Right atrium auricular region (tissue), 2 donors: ENCODE results near the gene UBE4B. TPM values are rescaled to one million over a fixed set of nuclear protein-coding genes. Genes with fewer than 3 reads are reported as not detected.
"Not testable (repeated sequence)": the region's sequence is repeated elsewhere in the genome, so short reads cannot be mapped to it uniquely, and the experiment has no call there.

ENCODE experiments used
- DNase-seq: peaks from one replicate; pipeline ENCODE4 v3.0.0-alpha.2; 2019; ENCODE audit warnings: low spot score
- H3K27ac ChIP-seq, 2 donors: fragments of 200-600 bp; sonication (generic); 1 replicate in 1 of 2; 2 replicates in 1 of 2; pipeline ENCODE4 v1.5.1; 2016 to 2019
- H3K27me3 ChIP-seq, 2 donors: fragments of 200-600 bp; sonication (generic); one replicate each; pipeline versions ENCODE4 v1.5.1 to v1.6.0; 2017 to 2019
- H3K36me3 ChIP-seq: fragments of 200-600 bp; sonication (generic); one replicate; pipeline ENCODE4 v1.5.1; 2016
- H3K4me1 ChIP-seq, 2 donors: fragments of 200-600 bp; sonication (generic); one replicate each; pipeline versions ENCODE4 v1.5.1 to v1.6.0; 2017 to 2019
- H3K4me3 ChIP-seq, 2 donors: fragments of 200-600 bp; sonication (generic); 1 replicate in 1 of 2; 2 replicates in 1 of 2; pipeline ENCODE4 v1.5.1; 2017 to 2019; ENCODE audit warnings: mild to moderate bottlenecking in 1 of 2, moderate library complexity in 1 of 2
- H3K9me3 ChIP-seq, 2 donors: fragments of 200-600 bp; sonication (generic); one replicate each; pipeline ENCODE4 v1.5.1; 2019
- total RNA-seq, 2 donors: library from RNA; depleted of rRNA; stranded (reverse); fragments of >200 nt; gene quantifications; one replicate each; pipeline ENCODE4 v1.1.0, GENCODE V29; 2016
- TF ChIP-seq, protein P1 (sequence below), 2 donors: fragments of 200-600 bp; sonication (generic); IDR thresholded peaks; one replicate each; pipeline ENCODE4 v1.5.1; 2019; ENCODE audit warnings: antibody characterized with exemption in 2 of 2

Gene UBE4B
- total RNA-seq, 2 donors from 2014 or later, result 50.2 to 71.3 TPM

DNA sequence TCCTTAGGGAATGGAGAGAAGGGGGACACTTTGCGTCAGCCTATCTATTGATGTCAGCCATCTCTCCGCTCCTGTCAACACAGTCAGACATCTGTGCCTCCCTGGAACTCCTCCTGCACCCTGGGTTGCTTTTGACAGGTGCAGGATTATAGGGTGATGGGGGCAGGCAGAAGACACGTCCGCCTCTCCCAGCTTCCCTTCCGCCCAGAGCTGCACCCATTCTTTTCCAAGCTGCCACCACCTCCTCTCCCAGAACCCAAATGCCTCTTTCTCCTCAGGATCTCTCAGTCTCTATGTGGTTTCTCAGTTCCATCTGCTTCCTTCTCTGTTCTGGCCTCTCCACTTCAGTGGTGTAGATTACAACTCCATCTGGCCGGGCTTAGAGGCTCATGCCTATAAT is 160.5 kb downstream of the UBE4B start:
- DNase-seq, result no peak
- Histone ChIP-seq H3K9me3 (peaks cover 0 to under 1% of the 10 kb centered on the region in 2 donors), H3K27me3 (no peaks in the 10 kb centered on the region), H3K4me1 (no peaks in the 10 kb centered on the region), H3K36me3 (no peaks in the 10 kb centered on the region), H3K27ac (no peak overlapping the region), H3K4me3 (no peak overlapping the region)
- TF ChIP-seq, protein P1, sequence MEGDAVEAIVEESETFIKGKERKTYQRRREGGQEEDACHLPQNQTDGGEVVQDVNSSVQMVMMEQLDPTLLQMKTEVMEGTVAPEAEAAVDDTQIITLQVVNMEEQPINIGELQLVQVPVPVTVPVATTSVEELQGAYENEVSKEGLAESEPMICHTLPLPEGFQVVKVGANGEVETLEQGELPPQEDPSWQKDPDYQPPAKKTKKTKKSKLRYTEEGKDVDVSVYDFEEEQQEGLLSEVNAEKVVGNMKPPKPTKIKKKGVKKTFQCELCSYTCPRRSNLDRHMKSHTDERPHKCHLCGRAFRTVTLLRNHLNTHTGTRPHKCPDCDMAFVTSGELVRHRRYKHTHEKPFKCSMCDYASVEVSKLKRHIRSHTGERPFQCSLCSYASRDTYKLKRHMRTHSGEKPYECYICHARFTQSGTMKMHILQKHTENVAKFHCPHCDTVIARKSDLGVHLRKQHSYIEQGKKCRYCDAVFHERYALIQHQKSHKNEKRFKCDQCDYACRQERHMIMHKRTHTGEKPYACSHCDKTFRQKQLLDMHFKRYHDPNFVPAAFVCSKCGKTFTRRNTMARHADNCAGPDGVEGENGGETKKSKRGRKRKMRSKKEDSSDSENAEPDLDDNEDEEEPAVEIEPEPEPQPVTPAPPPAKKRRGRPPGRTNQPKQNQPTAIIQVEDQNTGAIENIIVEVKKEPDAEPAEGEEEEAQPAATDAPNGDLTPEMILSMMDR (IDR thresholded peaks at IDR 0.05), result no peak

GRCh38 chr1:10195570-10195969 is 162.8 kb downstream of the UBE4B start:
- no peak for DNase-seq
- TF ChIP-seq, protein P1 (IDR thresholded peaks at IDR 0.05), result no peak
- Histone ChIP-seq H3K36me3 (no peaks in the 10 kb centered on the region), H3K27ac (no peak overlapping the region), H3K9me3 (no peaks in the 10 kb centered on the region), H3K4me3 (no peak overlapping the region), H3K4me1 (no peaks in the 10 kb centered on the region), H3K27me3 (no peaks in the 10 kb centered on the region)

GRCh38 chr1:10196976-10197375 is 164.2 kb downstream of the UBE4B start:
- Histone ChIP-seq H3K4me1 (no peaks in the 10 kb centered on the region), H3K27me3 (no peaks in the 10 kb centered on the region), H3K9me3 (no peaks in the 10 kb centered on the region), H3K4me3 (no peak overlapping the region), H3K27ac (no peak overlapping the region), H3K36me3 (no peaks in the 10 kb centered on the region)
- TF ChIP-seq, protein P1 (IDR thresholded peaks at IDR 0.05), result no peak
- DNase-seq, result no peak

DNA sequence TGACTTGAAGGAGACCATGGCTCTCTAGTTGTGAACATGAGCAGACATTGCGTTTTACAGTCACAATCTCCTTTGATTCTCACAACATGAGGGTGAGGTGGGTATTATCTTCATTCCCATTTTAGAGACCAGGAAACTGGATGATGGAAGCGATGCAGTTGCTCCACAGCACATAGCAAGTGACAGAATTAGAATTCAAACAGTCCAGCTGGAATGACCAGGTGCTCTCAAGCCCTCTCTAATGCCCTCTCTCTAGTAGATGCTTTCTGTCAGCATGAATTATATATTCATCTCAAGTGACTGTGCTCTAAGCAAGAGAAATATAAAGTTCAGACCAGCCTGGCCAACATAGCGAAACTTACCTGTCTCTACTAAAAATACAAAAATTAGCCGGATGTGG is 167.9 kb downstream of the UBE4B start:
- Histone ChIP-seq H3K4me3 (no peak overlapping the region), H3K36me3 (no peaks in the 10 kb centered on the region), H3K4me1 (no peaks in the 10 kb centered on the region), H3K27ac (no peak overlapping the region), H3K9me3 (no peaks in the 10 kb centered on the region), H3K27me3 (no peaks in the 10 kb centered on the region)
- DNase-seq, result no peak
- TF ChIP-seq, protein P1 (IDR thresholded peaks at IDR 0.05), result no peak

- TF ChIP-seq, protein P1 (IDR thresholded peaks at IDR 0.05), result no peak
- Histone ChIP-seq H3K27me3 (no peaks in the 10 kb centered on the region), H3K9me3 (no peaks in the 10 kb centered on the region), H3K4me3 (no peak overlapping the region), H3K36me3 (no peaks in the 10 kb centered on the region), H3K4me1 (no peaks in the 10 kb centered on the region), H3K27ac (no peak overlapping the region)
- no peak for DNase-seq
These were observed 171.4 kb downstream of the UBE4B start for GRCh38 chr1:10204003-10204642.

GRCh38 chr1:10205206-10205605 is 172.4 kb downstream of the UBE4B start:
- not testable (repeated sequence) for H3K4me3 ChIP-seq, H3K27me3 ChIP-seq, H3K36me3 ChIP-seq, H3K4me1 ChIP-seq, H3K9me3 ChIP-seq, DNase-seq, H3K27ac ChIP-seq
